ENCODE data around the gene AQP11. TPM values are rescaled to one million over a fixed set of nuclear protein-coding genes. Genes with fewer than 3 reads are reported as not detected.

The AQP11 gene
- total RNA-seq, 1 donor from 2014 or later: 2.4 TPM

DNA sequence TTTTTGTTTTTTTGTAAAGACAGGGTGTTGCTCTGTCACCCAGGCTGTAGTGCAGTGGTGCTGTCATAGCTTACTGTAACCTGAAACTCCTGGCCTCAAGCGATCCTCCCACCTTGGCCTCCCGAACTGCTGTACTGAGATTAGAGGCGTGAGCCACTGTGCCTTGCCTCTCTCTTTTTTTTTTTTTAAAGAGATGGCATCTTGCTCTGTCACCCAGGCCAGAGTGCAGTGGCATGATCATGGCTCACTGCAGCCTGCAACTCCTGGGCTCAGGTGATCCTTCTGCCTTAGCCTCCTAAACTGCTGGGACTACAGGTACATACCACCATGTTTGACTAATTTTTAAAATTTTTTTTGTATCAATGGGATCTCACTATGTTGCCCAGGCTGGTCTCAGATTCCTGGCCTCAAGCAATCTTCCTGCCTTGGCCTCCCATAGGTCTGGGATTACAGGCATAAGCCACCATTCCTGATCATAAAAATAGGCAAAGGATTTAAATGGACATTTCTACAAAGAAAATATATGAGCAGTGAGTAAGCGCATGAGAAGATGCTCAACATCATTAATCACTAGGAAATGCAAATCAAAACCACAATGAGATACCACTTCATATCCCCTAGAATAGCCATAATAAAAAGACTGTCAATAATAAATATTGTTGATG is 65.1 kb downstream of the AQP11 start:
- H3K27ac Mint-ChIP-seq: no peak overlapping the region
- H3K4me1 Mint-ChIP-seq (ENCODE audit: unreplicated experiment): no peaks in the 10 kb centered on the region
- TF ChIP-seq, protein P1, sequence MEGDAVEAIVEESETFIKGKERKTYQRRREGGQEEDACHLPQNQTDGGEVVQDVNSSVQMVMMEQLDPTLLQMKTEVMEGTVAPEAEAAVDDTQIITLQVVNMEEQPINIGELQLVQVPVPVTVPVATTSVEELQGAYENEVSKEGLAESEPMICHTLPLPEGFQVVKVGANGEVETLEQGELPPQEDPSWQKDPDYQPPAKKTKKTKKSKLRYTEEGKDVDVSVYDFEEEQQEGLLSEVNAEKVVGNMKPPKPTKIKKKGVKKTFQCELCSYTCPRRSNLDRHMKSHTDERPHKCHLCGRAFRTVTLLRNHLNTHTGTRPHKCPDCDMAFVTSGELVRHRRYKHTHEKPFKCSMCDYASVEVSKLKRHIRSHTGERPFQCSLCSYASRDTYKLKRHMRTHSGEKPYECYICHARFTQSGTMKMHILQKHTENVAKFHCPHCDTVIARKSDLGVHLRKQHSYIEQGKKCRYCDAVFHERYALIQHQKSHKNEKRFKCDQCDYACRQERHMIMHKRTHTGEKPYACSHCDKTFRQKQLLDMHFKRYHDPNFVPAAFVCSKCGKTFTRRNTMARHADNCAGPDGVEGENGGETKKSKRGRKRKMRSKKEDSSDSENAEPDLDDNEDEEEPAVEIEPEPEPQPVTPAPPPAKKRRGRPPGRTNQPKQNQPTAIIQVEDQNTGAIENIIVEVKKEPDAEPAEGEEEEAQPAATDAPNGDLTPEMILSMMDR (conservative IDR thresholded peaks at IDR 0.05): no peak
- H3K36me3 Mint-ChIP-seq: no peaks in the 10 kb centered on the region
- H3K27me3 Mint-ChIP-seq: peaks cover 2% of the 10 kb centered on the region
- no peak overlapping the region for H3K4me3 Mint-ChIP-seq
- no peaks in the 10 kb centered on the region for H3K9me3 Mint-ChIP-seq
- no peak for DNase-seq (ENCODE audit: extremely low spot score, unreplicated experiment)

DNA sequence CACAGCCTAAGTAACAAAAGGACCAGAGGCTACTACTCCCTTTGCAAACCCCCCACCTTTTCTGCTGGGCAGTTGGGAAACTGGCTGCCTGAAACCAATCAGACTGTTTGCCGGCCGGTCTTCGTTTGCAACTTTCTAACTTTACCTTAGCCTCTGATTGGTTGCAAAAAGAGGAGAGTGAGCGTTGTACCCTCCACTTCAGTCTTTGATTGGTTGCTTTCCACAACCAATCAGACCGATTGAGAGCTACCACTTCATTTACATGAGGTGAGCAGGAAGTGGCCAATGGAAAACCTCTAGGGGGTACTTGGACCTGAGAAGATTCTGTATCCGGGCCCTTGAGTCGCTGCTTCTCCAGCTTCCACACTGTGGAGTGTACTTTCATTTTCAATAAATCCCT is 66.6 kb downstream of the AQP11 start:
- DNase-seq (ENCODE audit: extremely low spot score, unreplicated experiment): no peak
- Mint-ChIP-seq H3K9me3 (no peaks in the 10 kb centered on the region), H3K4me3 (no peak overlapping the region), H3K4me1 (ENCODE audit: unreplicated experiment) (no peaks in the 10 kb centered on the region), H3K27ac (no peak overlapping the region), H3K36me3 (no peaks in the 10 kb centered on the region), H3K27me3 (no peaks in the 10 kb centered on the region)
- TF ChIP-seq, protein P1 (conservative IDR thresholded peaks at IDR 0.05): no peak

DNA sequence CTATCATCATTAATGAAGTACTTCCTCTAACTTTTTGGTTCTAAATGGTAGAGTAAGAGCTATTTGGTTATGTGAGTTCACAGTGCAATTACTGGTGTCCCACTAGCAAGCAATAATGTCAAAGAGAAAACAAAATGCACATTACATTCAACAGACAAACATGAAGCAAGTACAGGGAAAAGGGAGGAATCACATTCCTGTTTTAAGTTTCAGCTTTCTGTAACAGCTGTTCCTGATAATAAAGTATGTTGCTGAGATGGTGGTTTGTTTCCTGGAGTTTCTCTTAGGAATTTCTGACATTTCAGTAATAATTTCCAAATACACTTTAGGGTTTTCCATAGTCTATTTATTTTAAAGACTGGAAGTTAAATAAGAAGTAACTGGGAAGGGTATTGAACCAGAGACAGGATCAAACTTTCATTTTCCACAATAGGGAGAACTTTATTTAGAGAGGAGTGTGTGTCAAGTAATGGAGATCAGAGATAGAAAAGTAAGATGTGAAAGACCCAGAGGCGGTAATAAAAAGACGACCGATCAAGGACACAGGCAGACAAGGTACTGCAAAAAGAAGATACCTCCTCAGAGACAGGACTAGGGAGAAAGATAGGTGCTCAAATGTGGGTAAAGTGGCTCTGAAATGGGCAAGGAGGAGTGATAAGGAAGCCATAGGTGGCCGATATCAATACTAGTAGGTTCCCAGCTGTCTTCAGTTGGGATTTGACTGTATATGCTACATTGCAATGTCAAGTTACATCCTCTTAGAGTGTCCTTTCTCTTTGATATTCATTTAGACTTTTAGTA is 68.7 kb downstream of the AQP11 start:
- no peaks in the 10 kb centered on the region for H3K4me1 Mint-ChIP-seq (ENCODE audit: unreplicated experiment)
- TF ChIP-seq, protein P1 (conservative IDR thresholded peaks at IDR 0.05): no peak
- H3K4me3 Mint-ChIP-seq: no peak overlapping the region
- no peaks in the 10 kb centered on the region for H3K36me3 Mint-ChIP-seq
- H3K27me3 Mint-ChIP-seq: no peaks in the 10 kb centered on the region
- DNase-seq (ENCODE audit: extremely low spot score, unreplicated experiment): no peak
- H3K9me3 Mint-ChIP-seq: no peaks in the 10 kb centered on the region
- H3K27ac Mint-ChIP-seq: no peak overlapping the region

Other genes starting within 250 kb of the AQP11 start
- 70.3 and 73.9 TPM in 2 replicates for gene PAK1, start 115.9 kb upstream of the AQP11 start, total RNA-seq (ENCODE audit: low replicate concordance)
- 119 and 149 TPM in 2 replicates for gene CLNS1A, start 47.8 kb downstream of the AQP11 start, total RNA-seq (ENCODE audit: low replicate concordance)
- gene RSF1, start 230.8 kb downstream of the AQP11 start, total RNA-seq (ENCODE audit: low replicate concordance): 56.6 and 74.2 TPM in 2 replicates
- gene AAMDC, start 231.2 kb downstream of the AQP11 start, total RNA-seq (ENCODE audit: low replicate concordance): 16.9 and 33.6 TPM in 2 replicates

All from type B pancreatic cell (in vitro differentiated cells).